ENCODE data around the gene KIRREL3. TPM values are rescaled to one million over a fixed set of nuclear protein-coding genes. Genes with fewer than 3 reads are reported as not detected.

The KIRREL3 gene
- total RNA-seq, 2 donors from 2014 or later = 0.61 to 0.64 TPM

GRCh38 chr11:126810776-126811175 is 189.8 kb downstream of the KIRREL3 start:
- Histone ChIP-seq H3K9ac (ENCODE audit: low read depth in 2 of 2, low read length in 2 of 2) (no peak overlapping the region), H3K27ac (no peak overlapping the region), H3K9me3 (no peaks in the 10 kb centered on the region), H3K4me3 (no peak overlapping the region), H3K27me3 (no peaks in the 10 kb centered on the region), H3K4me1 (no peaks in the 10 kb centered on the region), H3K36me3 (no peaks in the 10 kb centered on the region)
- no peak for TF ChIP-seq CTCF (IDR thresholded peaks at IDR 0.05)
- no peak for DNase-seq
- intact Hi-C loops (cut with DNase I) = no loop called here

GRCh38 chr11:126809514-126810289 is 190.9 kb downstream of the KIRREL3 start:
- TF ChIP-seq CTCF (IDR thresholded peaks at IDR 0.05) = no peak
- H3K27me3 ChIP-seq = no peaks in the 10 kb centered on the region
- H3K36me3 ChIP-seq = no peaks in the 10 kb centered on the region
- no peaks in the 10 kb centered on the region for H3K4me1 ChIP-seq
- intact Hi-C loops (cut with DNase I) = no loop called here
- no peak for DNase-seq
- H3K9me3 ChIP-seq = no peaks in the 10 kb centered on the region
- no peak overlapping the region for H3K27ac ChIP-seq
- no peak overlapping the region for H3K4me3 ChIP-seq
- no peak overlapping the region for H3K9ac ChIP-seq (ENCODE audit: low read depth in 2 of 2, low read length in 2 of 2)

GRCh38 chr11:126808836-126809235 is 191.7 kb downstream of the KIRREL3 start:
- intact Hi-C loops (cut with DNase I) = no loop called here
- Histone ChIP-seq H3K27me3 (no peaks in the 10 kb centered on the region), H3K4me1 (no peaks in the 10 kb centered on the region), H3K27ac (no peak overlapping the region), H3K9ac (ENCODE audit: low read depth in 2 of 2, low read length in 2 of 2) (no peak overlapping the region), H3K9me3 (no peaks in the 10 kb centered on the region), H3K4me3 (no peak overlapping the region), H3K36me3 (no peaks in the 10 kb centered on the region)
- no peak for TF ChIP-seq CTCF (IDR thresholded peaks at IDR 0.05)
- DNase-seq = no peak

- no peak overlapping the region for H3K9ac ChIP-seq (ENCODE audit: low read depth in 2 of 2, low read length in 2 of 2)
- H3K9me3 ChIP-seq = no peaks in the 10 kb centered on the region
- intact Hi-C loops (cut with DNase I) = no loop called here
- no peak overlapping the region for H3K4me3 ChIP-seq
- no peaks in the 10 kb centered on the region for H3K27me3 ChIP-seq
- TF ChIP-seq CTCF (IDR thresholded peaks at IDR 0.05) = no peak
- DNase-seq = no peak
- H3K36me3 ChIP-seq = no peaks in the 10 kb centered on the region
- no peak overlapping the region for H3K27ac ChIP-seq
- H3K4me1 ChIP-seq = no peaks in the 10 kb centered on the region
These were observed 192.3 kb downstream of the KIRREL3 start for GRCh38 chr11:126808296-126808695.

- Histone ChIP-seq H3K4me3 (no peak overlapping the region), H3K27me3 (no peaks in the 10 kb centered on the region), H3K36me3 (no peaks in the 10 kb centered on the region), H3K4me1 (no peaks in the 10 kb centered on the region), H3K9ac (ENCODE audit: low read depth in 2 of 2, low read length in 2 of 2) (no peak overlapping the region), H3K9me3 (no peaks in the 10 kb centered on the region), H3K27ac (no peak overlapping the region)
- intact Hi-C loops (cut with DNase I) = no loop called here
- DNase-seq = no peak
- TF ChIP-seq CTCF (IDR thresholded peaks at IDR 0.05) = no peak
These were observed 194.7 kb downstream of the KIRREL3 start for GRCh38 chr11:126805870-126806269.
